Chondrocyte (in vitro differentiated cells): ENCODE measurements around the gene IL9R. TPM values are rescaled to one million over a fixed set of nuclear protein-coding genes. Genes with fewer than 3 reads are reported as not detected.
"Not testable (repeated sequence)": the region's sequence is repeated elsewhere in the genome, so short reads cannot be mapped to it uniquely, and the experiment has no call there.

Source experiments
- DNase-seq: peaks from one replicate; pipeline ENCODE4 v3.0.0; 2021; ENCODE audit warnings: mixed read lengths, low spot score
- H3K27ac Mint-ChIP-seq: one replicate; pipeline ENCODE4 v1.8.0; 2021; ENCODE audit warnings: mild to moderate bottlenecking, moderate library complexity, mixed read lengths; ENCODE audit not compliant: unreplicated experiment
- H3K27me3 Mint-ChIP-seq: 2 replicates; pipeline ENCODE4 v1.8.0; 2021; ENCODE audit warnings: low read depth, mixed read lengths
- H3K36me3 Mint-ChIP-seq: 2 replicates; pipeline ENCODE4 v1.8.0; 2021; ENCODE audit warnings: low read depth, mixed read lengths
- H3K4me1 Mint-ChIP-seq: 2 replicates; pipeline ENCODE4 v1.8.0; 2021; ENCODE audit warnings: low read depth, mild to moderate bottlenecking, mixed read lengths
- H3K4me3 Mint-ChIP-seq: one replicate; pipeline ENCODE4 v1.8.0; 2021; ENCODE audit warnings: mild to moderate bottlenecking, moderate library complexity, mixed read lengths; ENCODE audit not compliant: unreplicated experiment
- H3K9me3 Mint-ChIP-seq: 2 replicates; pipeline ENCODE4 v1.8.0; 2021; ENCODE audit warnings: low read depth, mixed read lengths
- total RNA-seq: library from RNA; stranded (reverse); gene quantifications from 3 replicates; pipeline ENCODE4 v1.2.1, GENCODE V29; 2021
- TF ChIP-seq, protein P1 (sequence below): fragments of 200-600 bp; sonication (generic); IDR thresholded peaks from 2 replicates; pipeline ENCODE4 v1.5.0; 2021; ENCODE audit warnings: antibody characterized with exemption, mild to moderate bottlenecking, moderate library complexity

IL9R gene
- total RNA-seq, 1 donor from 2014 or later = not detected

DNA sequence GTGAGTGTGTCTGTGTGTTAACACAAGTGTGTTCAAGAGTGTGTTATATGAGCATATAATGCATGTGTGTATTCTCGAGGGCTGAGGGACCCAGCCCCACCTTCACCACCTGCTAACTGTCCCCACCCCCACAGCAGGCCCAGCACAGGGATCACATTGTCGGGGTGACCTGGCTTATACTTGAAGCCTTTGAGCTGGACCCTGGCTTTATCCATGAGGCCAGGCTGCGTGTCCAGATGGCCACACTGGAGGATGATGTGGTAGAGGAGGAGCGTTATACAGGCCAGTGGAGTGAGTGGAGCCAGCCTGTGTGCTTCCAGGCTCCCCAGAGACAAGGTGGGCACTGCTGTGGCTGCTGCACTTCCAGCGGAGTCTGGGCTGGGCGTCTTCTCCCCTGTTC, 7.6 kb downstream of the IL9R start:
- TF ChIP-seq, protein P1, sequence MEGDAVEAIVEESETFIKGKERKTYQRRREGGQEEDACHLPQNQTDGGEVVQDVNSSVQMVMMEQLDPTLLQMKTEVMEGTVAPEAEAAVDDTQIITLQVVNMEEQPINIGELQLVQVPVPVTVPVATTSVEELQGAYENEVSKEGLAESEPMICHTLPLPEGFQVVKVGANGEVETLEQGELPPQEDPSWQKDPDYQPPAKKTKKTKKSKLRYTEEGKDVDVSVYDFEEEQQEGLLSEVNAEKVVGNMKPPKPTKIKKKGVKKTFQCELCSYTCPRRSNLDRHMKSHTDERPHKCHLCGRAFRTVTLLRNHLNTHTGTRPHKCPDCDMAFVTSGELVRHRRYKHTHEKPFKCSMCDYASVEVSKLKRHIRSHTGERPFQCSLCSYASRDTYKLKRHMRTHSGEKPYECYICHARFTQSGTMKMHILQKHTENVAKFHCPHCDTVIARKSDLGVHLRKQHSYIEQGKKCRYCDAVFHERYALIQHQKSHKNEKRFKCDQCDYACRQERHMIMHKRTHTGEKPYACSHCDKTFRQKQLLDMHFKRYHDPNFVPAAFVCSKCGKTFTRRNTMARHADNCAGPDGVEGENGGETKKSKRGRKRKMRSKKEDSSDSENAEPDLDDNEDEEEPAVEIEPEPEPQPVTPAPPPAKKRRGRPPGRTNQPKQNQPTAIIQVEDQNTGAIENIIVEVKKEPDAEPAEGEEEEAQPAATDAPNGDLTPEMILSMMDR = no peak
- Mint-ChIP-seq H3K27me3 (no peaks in the 10 kb centered on the region), H3K4me3 (no peak overlapping the region), H3K9me3 (peaks cover 3% of the 10 kb centered on the region), H3K36me3 (no peaks in the 10 kb centered on the region), H3K27ac (no peak overlapping the region), H3K4me1 (no peaks in the 10 kb centered on the region)
- no peak for DNase-seq

DNA sequence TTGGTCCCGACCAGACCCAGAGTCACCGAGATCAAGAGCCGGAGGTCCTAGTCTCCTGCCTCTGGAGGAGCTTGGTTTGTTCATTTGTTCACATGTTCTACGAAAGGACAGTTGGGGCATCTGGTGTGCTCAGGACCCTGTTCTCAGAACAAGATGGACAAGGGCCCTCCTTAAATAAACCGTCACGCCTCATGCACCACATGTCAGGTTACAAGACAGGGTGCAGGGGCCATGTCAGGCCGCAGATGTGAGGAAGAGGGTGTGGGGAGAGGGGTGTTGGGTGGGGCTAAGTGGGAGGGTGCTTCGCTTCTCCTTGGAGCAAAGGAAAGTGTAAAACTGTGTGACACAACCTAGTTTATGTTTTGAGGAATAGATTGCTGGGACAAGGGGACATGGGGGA, 9.0 kb downstream of the IL9R start:
- not testable (repeated sequence) for H3K4me1 Mint-ChIP-seq

DNA sequence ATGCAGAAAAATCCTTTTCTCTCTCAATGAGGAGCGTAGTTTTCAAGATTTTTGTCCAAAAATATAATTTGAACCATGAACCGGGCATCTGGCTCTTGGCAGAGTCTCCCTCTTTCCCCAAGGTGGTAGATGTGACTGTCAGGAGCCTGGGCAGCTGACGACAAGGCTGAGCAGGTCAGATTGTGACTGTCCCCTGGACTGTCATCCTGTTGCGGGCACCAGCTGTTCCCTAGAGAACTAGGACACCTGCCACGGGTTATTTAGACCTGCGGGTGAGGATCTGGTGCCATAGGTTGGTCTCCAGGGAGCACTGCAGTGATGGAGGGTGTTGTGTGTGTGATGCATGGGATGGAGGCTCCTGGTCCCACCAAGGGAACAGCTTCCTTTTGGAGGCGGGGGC, 10.9 kb downstream of the IL9R start:
- not testable (repeated sequence) for DNase-seq, H3K36me3 Mint-ChIP-seq

More for the DNA sequence above, 9.0 kb downstream of the IL9R start:
- not testable (repeated sequence) for H3K36me3 Mint-ChIP-seq, H3K27me3 Mint-ChIP-seq, H3K4me3 Mint-ChIP-seq, H3K9me3 Mint-ChIP-seq, H3K27ac Mint-ChIP-seq, DNase-seq

DNA sequence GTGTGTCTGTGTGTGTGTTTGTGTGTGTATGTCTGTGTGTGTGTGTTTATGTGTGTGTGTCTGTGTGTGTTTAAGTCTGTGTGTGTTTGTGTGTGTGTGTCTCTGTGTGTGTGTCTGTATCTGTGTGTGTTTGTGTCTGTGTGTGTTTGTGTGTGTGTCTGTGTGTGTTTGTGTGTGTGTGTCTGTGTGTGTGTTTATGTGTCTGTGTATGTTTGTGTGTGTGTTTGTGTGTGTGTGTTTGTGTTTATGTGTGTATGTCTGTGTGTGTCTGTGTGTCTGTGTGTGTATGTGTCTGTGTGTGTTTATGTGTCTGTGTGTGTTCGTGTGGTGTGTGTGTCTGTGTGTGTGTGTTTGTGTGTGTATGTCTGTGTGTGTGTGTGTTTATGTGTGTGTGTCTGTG, 11.4 kb downstream of the IL9R start:
- Mint-ChIP-seq H3K9me3 (peaks cover 3% of the 10 kb centered on the region), H3K4me1 (no peaks in the 10 kb centered on the region), H3K36me3 (no peaks in the 10 kb centered on the region), H3K27ac (no peak overlapping the region), H3K4me3 (no peak overlapping the region), H3K27me3 (no peaks in the 10 kb centered on the region)
- TF ChIP-seq, protein P1 = no peak
- no peak for DNase-seq

More for the DNA sequence above, 10.9 kb downstream of the IL9R start:
- H3K27ac Mint-ChIP-seq, H3K9me3 Mint-ChIP-seq, H3K4me1 Mint-ChIP-seq, H3K27me3 Mint-ChIP-seq, H3K4me3 Mint-ChIP-seq: not testable (repeated sequence)

DNA sequence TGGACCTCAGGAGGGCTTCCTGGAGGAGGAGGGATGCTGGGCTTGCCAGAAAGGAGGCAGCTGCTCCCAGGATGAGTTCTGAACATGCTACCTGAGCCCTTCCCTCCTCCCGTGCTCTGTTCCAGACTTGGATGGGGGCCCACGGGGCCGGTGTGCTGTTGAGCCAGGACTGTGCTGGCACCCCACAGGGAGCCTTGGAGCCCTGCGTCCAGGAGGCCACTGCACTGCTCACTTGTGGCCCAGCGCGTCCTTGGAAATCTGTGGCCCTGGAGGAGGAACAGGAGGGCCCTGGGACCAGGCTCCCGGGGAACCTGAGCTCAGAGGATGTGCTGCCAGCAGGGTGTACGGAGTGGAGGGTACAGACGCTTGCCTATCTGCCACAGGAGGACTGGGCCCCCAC, 12.2 kb downstream of the IL9R start:
- H3K4me3 Mint-ChIP-seq, H3K36me3 Mint-ChIP-seq, H3K27ac Mint-ChIP-seq, H3K4me1 Mint-ChIP-seq, DNase-seq, H3K27me3 Mint-ChIP-seq, H3K9me3 Mint-ChIP-seq: not testable (repeated sequence)

DNA sequence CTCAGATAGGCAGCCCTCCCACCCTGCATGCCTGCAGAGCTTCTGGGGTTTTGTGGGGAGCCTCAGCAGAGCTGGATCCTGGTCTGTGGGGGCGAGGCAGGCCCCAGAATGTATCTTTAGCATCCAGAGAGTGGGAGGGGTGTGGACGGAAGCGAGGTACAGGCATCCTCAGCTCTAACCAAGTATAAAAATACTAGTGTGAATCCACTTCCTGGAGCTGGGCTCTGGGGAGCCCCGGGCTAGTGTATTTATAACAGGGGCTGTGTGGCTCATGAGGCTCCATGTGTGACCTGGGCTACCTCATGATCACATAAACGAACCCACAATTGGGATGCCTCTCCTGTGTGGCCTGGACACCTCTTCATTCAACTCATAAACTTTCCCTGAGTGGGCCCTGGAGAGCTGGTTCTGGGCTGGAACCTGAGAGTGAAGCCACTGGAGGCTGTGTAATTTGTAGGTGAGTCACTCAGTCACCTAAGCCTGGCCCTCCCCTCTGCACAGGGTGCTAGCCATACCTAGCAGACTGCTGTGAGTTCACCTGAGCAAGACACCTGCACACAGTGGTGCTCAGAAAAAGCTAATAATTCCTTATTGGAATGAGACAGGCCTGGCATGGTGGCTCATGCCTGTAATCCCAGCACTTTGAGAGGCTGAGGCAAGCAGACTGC, 15.9 kb downstream of the IL9R start:
- not testable (repeated sequence) for DNase-seq, H3K36me3 Mint-ChIP-seq, H3K4me3 Mint-ChIP-seq, H3K27ac Mint-ChIP-seq, H3K27me3 Mint-ChIP-seq, H3K4me1 Mint-ChIP-seq, H3K9me3 Mint-ChIP-seq

DNA sequence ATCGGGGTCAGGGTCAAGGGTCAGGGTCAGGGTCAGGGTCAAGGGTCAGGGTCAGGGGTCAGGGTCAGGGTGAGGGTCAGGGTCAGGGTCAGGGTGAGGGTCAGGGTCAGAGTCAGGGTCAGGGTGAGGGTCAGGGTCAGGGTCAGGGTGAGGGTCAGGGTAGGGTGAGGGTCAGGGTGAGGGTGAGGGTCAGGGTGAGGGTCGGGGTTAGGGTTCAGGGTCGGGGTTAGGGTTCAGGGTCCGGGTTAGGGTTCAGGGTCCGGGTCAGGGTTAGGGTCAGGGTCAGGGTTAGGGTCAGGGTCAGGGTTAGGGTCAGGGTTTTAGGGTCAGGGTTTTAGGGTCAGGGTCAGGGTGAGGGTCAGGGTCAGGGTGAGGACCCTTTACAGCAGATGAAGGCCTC, 22.4 kb downstream of the IL9R start:
- H3K27me3 Mint-ChIP-seq, DNase-seq, H3K27ac Mint-ChIP-seq, H3K9me3 Mint-ChIP-seq, H3K4me1 Mint-ChIP-seq, H3K4me3 Mint-ChIP-seq, H3K36me3 Mint-ChIP-seq: not testable (repeated sequence)

DNA sequence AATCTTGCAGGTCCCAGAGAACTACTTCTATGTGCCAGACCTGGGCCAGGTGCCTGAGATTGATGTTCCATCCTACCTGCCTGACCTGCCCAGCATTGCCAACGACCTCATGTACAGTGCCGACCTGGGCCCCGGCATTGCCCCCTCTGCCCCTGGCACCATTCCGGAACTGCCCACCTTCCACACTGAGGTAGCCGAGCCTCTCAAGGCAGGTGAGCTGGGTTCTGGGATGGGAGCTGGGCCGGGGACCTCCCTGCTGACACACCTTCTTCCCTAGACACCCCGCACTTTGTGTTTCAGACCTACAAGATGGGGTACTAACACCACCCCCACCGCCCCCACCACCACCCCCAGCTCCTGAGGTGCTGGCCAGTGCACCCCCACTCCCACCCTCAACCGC, 25.5 kb downstream of the IL9R start:
- not testable (repeated sequence) for H3K27ac Mint-ChIP-seq, H3K4me3 Mint-ChIP-seq, H3K9me3 Mint-ChIP-seq, DNase-seq, H3K27me3 Mint-ChIP-seq, H3K36me3 Mint-ChIP-seq, H3K4me1 Mint-ChIP-seq

DNA sequence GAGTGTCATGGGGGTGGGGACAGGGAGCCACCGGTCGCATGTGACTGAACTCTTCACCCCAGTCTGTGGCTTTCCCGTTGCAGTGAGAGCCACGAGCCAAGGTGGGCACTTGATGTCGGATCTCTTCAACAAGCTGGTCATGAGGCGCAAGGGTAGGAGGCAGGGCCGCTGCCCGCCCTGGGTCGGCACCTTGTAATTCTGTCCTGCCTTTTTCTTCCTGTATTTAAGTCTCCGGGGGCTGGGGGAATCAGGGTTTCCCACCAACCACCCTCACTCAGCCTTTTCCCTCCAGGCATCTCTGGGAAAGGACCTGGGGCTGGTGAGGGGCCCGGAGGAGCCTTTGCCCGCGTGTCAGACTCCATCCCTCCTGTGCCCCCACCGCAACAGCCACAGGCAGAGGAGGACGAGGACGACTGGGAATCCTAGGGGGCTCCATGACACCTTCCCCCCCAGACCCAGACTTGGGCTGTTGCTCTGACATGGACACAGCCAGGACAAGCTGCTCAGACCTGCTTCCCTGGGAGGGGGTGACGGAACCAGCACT, 27.5 kb downstream of the IL9R start:
- not testable (repeated sequence) for H3K36me3 Mint-ChIP-seq, H3K27me3 Mint-ChIP-seq, H3K9me3 Mint-ChIP-seq, DNase-seq, H3K27ac Mint-ChIP-seq, H3K4me1 Mint-ChIP-seq, H3K4me3 Mint-ChIP-seq
